DND-41 (cell line): ENCODE measurements around the gene ALDH1L1.

Source experiments
- ATAC-seq: fragments of 200-7000 bp; cut with Tn5 transposase; 3 replicates; pipeline ENCODE4 v1.9.1; 2021; ENCODE audit warnings: low read depth; ENCODE audit not compliant: insufficient read depth
- DNase-seq: peaks from one replicate; pipeline ENCODE4 v3.0.0-alpha.2; 2020
- H2AFZ ChIP-seq: 2 replicates; pipeline ENCODE4 v1.6.0; 2012; ENCODE audit warnings: low read depth, low read length
- H3K27ac ChIP-seq: 2 replicates; pipeline ENCODE4 v1.5.1; 2012; ENCODE audit warnings: low read length, inconsistent platforms
- H3K27me3 ChIP-seq: fragments of 200-600 bp; sonication (generic); 2 replicates; pipeline ENCODE4 v1.6.0; 2012; ENCODE audit warnings: low read length, mild to moderate bottlenecking, inconsistent platforms; ENCODE audit not compliant: insufficient read depth, poor library complexity
- H3K36me3 ChIP-seq: 2 replicates; pipeline ENCODE4 v1.5.1; 2012; ENCODE audit warnings: low read length, inconsistent platforms; ENCODE audit not compliant: insufficient read depth
- H3K4me1 ChIP-seq: 2 replicates; pipeline ENCODE4 v1.5.1; 2012; ENCODE audit warnings: mild to moderate bottlenecking, low read length; ENCODE audit not compliant: insufficient read depth
- H3K4me2 ChIP-seq: 2 replicates; pipeline ENCODE4 v1.6.0; 2012; ENCODE audit warnings: mild to moderate bottlenecking, moderate library complexity, low read length, inconsistent platforms; ENCODE audit not compliant: insufficient read depth
- H3K4me3 ChIP-seq, 2 experiments: fragments of 200-600 bp in 1 of 2; shearing (Covaris generic) in 1 of 2; 2 replicates each; pipeline ENCODE4 v1.5.1; 2012 to 2016; ENCODE audit warnings: inconsistent platforms in 2 of 2, low read length in 2 of 2, mild to moderate bottlenecking in 2 of 2, low read depth in 1 of 2, moderate library complexity in 1 of 2
- H3K79me2 ChIP-seq: 2 replicates; pipeline ENCODE4 v1.6.0; 2012; ENCODE audit warnings: low read length, inconsistent platforms; ENCODE audit not compliant: insufficient read depth
- H3K9ac ChIP-seq: 2 replicates; pipeline ENCODE4 v1.6.0; 2012; ENCODE audit warnings: low read depth, mild to moderate bottlenecking, inconsistent platforms, low read length, moderate library complexity
- H3K9me3 ChIP-seq: 2 replicates; pipeline ENCODE4 v1.5.1; 2012; ENCODE audit warnings: low read length, moderate library complexity, mild to moderate bottlenecking, inconsistent platforms; ENCODE audit not compliant: insufficient read depth, severe bottlenecking
- H4K20me1 ChIP-seq: 2 replicates; pipeline ENCODE4 v1.6.0; 2012; ENCODE audit warnings: low read length; ENCODE audit not compliant: insufficient read depth
- EZH2 ChIP-seq: IDR thresholded peaks from 3 replicates; pipeline ENCODE4 v1.6.1; 2012; ENCODE audit warnings: borderline replicate concordance, low read depth, mild to moderate bottlenecking, moderate library complexity, low read length, inconsistent platforms; ENCODE audit not compliant: severe bottlenecking
- TF ChIP-seq, protein P1 (sequence below): IDR thresholded peaks from 2 replicates; pipeline ENCODE4 v1.5.1; 2012; ENCODE audit warnings: borderline replicate concordance, low read length, moderate library complexity, mild to moderate bottlenecking; ENCODE audit not compliant: poor library complexity, severe bottlenecking; ENCODE audit errors: extremely low read depth

ALDH1L1 gene

DNA sequence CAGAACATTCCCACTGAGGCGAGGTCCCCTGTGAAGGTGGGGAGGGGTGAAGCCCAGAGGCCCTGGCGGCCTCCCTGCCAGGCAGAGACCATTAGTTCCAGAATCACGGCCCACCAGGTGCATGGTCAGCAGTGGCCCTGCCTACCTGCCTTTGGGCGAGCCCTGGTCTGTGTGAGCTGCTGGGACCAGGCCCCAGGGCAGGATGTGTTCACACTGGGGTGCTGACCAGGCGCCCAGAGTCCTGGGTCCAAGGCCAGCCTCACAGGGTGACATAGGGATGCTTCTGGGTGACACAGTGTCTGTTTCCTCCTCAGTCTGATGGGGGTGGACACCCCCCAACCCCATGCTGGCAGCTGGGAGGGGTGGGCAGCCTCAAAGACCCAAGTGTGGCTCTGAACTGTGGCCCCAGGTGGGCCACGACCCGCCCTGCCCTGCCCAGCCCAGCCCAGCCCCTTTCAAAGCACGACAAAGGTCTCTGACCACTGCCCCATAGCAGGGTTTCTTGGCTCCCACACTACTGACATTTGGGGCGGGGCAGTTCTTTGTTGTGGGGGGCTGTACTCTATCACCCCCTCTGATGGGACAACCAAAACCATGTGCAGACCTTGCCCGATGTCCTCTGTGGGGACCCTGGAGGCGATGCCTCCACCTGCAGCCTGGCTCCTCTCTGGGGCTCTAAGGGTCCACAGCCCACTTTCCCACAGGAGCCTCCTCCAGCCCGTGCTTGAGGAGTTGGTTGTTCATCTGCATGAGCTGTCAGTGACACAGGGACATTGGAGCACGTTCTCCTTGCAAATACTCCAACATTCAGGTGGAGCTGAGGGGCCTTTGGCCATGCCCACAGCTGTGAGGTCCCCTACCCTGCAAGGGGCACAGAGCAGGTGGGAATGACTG lies 51.6 kb downstream of the ALDH1L1 start:
- H3K79me2 ChIP-seq, result no peaks in the 10 kb centered on the region
- no peaks in the 10 kb centered on the region for H4K20me1 ChIP-seq
- TF ChIP-seq EZH2, result no peak
- TF ChIP-seq, protein P1, sequence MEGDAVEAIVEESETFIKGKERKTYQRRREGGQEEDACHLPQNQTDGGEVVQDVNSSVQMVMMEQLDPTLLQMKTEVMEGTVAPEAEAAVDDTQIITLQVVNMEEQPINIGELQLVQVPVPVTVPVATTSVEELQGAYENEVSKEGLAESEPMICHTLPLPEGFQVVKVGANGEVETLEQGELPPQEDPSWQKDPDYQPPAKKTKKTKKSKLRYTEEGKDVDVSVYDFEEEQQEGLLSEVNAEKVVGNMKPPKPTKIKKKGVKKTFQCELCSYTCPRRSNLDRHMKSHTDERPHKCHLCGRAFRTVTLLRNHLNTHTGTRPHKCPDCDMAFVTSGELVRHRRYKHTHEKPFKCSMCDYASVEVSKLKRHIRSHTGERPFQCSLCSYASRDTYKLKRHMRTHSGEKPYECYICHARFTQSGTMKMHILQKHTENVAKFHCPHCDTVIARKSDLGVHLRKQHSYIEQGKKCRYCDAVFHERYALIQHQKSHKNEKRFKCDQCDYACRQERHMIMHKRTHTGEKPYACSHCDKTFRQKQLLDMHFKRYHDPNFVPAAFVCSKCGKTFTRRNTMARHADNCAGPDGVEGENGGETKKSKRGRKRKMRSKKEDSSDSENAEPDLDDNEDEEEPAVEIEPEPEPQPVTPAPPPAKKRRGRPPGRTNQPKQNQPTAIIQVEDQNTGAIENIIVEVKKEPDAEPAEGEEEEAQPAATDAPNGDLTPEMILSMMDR, result no peak
- H2AFZ ChIP-seq, result no peak overlapping the region
- H3K9ac ChIP-seq, result no peak overlapping the region
- no peaks in the 10 kb centered on the region for H3K36me3 ChIP-seq
- H3K9me3 ChIP-seq, result no peaks in the 10 kb centered on the region
- no peak overlapping the region for H3K4me3 ChIP-seq
- no peak for ATAC-seq
- no peak overlapping the region for H3K27ac ChIP-seq
- H3K4me1 ChIP-seq, result no peaks in the 10 kb centered on the region
- H3K4me2 ChIP-seq, result no peak overlapping the region
- H3K27me3 ChIP-seq, result peaks cover 2% of the 10 kb centered on the region
- DNase-seq, result no peak

DNA sequence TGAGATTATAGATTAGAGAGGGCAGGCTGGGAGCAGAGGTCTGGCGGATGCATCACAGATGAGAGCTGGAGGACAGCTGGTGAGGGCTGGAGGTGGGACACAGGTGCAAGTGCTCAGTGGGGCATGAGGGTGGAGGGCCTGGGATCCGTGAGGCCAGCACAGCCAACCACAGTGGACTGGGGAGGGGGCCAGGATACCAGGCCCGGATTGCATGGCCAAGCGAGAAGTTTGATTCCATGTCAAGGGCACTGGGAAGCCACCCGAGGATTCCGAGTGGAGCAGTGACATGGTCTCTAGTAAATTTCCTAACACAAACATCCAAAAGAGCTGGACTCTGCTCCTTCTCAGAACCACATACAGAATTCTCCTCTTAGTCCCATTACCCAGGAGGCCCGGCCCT lies 52.5 kb downstream of the ALDH1L1 start:
- no peak for ATAC-seq
- Histone ChIP-seq H2AFZ (no peak overlapping the region), H3K36me3 (no peaks in the 10 kb centered on the region), H3K27ac (no peak overlapping the region), H3K4me3 (no peak overlapping the region), H3K79me2 (no peaks in the 10 kb centered on the region), H4K20me1 (no peaks in the 10 kb centered on the region), H3K4me2 (no peak overlapping the region), H3K9ac (no peak overlapping the region), H3K27me3 (peaks cover 2% of the 10 kb centered on the region), H3K4me1 (no peaks in the 10 kb centered on the region), H3K9me3 (no peaks in the 10 kb centered on the region)
- TF ChIP-seq EZH2, result no peak
- TF ChIP-seq, protein P1, result no peak
- DNase-seq, result no peak

DNA sequence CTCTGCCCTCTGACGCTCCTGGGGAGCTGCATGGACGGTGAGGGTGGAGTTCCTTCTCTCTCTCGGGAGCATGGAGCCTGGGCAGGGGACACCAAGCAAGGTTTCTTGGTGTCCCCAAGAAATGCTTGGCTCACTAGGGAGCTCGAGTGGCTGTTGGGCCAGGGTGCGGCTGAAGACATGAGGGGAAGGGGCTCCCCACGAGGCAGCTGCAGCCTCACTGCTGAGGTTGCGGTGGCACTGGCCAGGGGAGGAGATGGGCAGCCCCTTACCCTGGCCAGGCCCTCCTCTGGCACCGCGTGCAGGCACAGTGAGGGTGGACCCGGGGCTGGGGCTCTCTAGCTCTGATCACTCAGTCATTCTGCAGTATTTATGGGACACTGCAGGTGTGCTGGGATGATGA lies 52.9 kb downstream of the ALDH1L1 start:
- DNase-seq (no peak), ATAC-seq (no peak)
- H3K4me1 ChIP-seq, result no peaks in the 10 kb centered on the region
- H3K79me2 ChIP-seq, result no peaks in the 10 kb centered on the region
- peaks cover 2% of the 10 kb centered on the region for H3K27me3 ChIP-seq
- H3K9ac ChIP-seq, result no peak overlapping the region
- no peak overlapping the region for H3K4me2 ChIP-seq
- no peak overlapping the region for H3K27ac ChIP-seq
- no peak overlapping the region for H2AFZ ChIP-seq
- no peaks in the 10 kb centered on the region for H4K20me1 ChIP-seq
- H3K36me3 ChIP-seq, result no peaks in the 10 kb centered on the region
- no peak for TF ChIP-seq EZH2
- TF ChIP-seq, protein P1, result no peak
- no peak overlapping the region for H3K4me3 ChIP-seq
- no peaks in the 10 kb centered on the region for H3K9me3 ChIP-seq
